Measurements from ENCODE around the gene HOXA4. TPM values are rescaled to one million over a fixed set of nuclear protein-coding genes. Genes with fewer than 3 reads are reported as not detected.

Gene HOXA4
- 1.4 and 1.5 TPM in 2 replicates for total RNA-seq

DNA sequence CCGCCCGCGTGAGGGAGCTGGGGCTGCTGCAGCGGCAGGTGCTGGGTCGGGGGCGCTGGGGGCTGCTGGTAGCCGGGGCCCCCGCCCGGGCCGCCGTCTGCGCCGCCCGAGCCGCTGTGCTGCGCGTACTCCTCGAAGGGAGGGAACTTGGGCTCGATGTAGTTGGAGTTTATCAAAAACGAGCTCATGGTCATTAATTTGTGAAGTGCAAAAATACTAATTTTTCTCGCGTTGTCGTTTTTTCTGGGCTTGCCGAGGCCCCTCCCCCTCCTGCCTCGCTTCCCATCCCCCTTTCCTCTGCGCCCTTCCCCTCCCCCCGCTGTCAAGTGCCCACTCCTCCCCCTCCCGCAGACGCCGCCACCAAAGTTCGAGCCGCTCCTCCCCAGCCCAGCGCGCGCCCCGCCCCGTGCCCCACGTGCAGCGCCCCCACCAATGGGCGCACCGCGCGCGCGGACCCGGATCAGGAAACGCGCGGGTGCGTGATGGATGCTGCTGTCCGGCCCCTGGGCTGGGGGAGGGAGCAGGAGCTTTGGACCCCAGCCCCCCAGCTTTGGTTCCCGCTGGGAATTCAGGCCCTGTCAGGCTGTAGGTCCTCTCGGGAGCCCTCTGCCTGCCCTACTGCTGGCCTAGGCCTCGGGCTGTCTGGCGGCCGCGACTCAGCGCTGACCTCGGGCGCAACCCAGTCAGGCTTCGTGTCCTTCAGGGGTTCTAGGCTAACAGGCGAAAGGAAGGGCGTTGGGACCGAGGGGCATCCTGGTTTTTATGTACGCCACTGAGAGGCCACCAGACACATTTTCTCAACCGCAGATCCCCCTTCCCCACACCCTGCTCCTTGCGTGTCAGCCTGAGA lies at the start of gene HOXA4:
HOXA4 (minus strand) TSS at position 218 of the 850 bp plus-strand sequence; CDS start at position 194, 24 bp downstream.

GRCh38 chr7:27173956-27174873 lies 43.7 kb upstream of the HOXA4 start, which contains the start of gene HOXA10:
HOXA10 (minus strand) TSS chr7:27174320; CDS start chr7:27174306, 14 bp downstream.

GRCh38 chr7:27165089-27165995 lies 34.8 kb upstream of the HOXA4 start, which contains the start of gene HOXA9:
HOXA9 (minus strand) TSS chr7:27165537; CDS start chr7:27165457, 80 bp downstream.

DNA sequence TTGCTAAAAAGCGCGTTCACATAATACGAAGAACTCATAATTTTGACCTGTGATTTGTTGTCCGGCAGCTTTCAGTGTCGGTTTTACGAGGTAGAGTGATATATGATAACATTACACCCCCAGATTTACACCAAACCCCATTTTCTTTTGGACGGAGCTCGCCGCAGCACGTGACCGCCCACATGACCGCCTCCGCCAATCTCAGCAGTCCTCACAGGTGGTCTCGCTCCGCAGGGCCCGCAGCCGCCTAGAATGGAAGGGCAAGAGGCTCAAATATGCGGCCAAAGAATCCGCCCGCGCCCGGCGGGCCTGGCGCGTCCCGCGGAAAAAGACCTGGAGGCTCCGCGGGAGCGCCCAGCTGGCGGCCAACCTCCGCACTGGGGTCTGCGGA lies 25.9 kb upstream of the HOXA4 start, which contains the start of gene HOXA7:
HOXA7 (minus strand) TSS at position 168 of the 391 bp plus-strand sequence; CDS start at position 38, 130 bp downstream.

DNA sequence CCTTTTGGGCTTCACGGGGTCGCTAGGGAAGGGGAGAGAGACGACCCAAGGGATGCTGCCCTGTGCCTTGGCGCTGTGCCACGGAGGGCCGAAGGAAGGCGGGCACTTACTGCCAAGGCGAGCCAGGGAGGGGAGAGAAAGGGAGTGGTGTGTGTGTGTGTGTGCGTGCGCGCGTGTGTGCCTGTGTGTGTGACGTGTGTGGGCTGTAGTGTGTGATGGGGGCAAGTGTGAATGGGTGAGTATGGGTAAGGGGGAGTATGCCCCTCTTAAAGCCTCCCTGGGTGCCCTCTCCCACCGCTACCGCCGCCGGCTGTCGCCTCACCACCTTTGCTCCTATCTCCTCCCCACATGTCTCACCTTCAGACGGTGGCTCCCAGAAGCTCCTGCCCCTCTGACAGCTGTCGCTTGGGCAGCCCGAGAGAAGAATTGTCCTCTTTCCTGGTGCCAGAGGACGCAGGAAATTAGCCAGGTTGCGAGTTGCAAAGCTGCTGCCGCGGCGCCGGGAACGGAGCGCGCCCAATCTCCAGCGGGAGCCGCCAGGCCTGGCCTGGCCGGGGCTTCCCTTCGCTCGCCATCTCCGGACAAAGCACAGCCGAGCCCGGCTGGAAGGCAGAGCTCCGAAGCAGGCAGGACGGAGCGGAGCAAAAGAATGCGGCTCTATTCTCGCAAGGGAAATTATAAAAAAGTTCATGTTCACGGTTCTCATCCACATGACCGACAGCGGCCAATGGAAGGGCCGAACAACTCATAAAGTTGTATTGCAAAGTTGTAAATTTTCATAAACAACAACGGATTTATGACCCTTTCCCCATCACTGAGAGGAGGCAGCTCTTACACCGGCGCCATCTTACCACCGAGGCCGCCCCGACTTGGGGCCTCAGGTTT lies 21.6 kb upstream of the HOXA4 start, which contains the start of gene HOXA3:
HOXA3 (minus strand) TSS at position 653 of the 885 bp plus-strand sequence. CDS start 41,943 bp downstream, outside the sequence.

DNA sequence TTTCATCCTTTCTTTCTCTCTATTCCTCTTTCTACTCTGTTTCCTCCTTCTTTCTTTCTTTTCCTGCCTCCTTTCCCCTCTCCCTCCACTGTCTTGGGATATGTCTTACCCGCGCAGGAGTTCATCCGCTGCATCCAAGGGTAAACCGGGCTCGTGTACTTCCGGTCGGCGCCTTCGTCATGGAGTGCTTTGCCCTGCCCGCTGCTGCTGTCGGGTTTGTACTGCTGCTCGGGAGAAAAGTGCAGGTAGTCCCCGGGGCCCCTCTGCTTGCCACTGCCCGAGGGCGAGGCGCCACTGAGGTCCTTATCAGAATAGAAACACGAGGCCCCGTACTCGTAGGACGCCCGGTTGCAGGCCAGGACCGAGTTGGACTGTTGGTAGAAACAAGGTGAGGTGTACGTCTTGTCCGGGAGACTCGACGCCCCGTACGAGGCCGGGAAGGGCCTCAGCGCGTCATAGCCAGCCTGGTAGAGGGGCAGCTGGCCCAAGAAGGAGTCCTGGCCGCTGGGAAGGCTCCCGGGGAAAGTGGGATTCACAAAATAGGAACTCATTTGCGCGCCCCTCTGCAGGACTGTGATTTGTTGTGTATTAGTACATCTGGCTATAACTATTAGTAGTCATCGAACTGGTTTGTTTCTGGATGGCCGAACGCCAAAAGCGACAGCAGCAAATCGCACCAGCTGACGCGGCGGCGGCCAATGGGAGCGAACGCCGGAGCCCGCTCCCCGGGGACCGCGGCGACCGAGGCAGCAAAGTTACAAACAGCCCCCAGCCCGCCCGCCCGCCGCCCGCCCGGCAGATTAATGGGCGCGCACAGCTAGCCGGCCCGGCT lies 16.9 kb upstream of the HOXA4 start, which contains the start of gene HOXA6:
HOXA6 (minus strand) TSS at position 576 of the 832 bp plus-strand sequence; CDS start at position 551, 25 bp downstream.

GRCh38 chr7:27143023-27143949 lies 12.7 kb upstream of the HOXA4 start, which contains the start of gene HOXA5:
HOXA5 (minus strand) TSS chr7:27143681; CDS start chr7:27143607, 74 bp downstream.

GRCh38 chr7:27102581-27103442 lies 27.7 kb downstream of the HOXA4 start, which contains the start of gene HOXA2:
HOXA2 (minus strand) TSS chr7:27102683; CDS start chr7:27102500, 183 bp downstream.

DNA sequence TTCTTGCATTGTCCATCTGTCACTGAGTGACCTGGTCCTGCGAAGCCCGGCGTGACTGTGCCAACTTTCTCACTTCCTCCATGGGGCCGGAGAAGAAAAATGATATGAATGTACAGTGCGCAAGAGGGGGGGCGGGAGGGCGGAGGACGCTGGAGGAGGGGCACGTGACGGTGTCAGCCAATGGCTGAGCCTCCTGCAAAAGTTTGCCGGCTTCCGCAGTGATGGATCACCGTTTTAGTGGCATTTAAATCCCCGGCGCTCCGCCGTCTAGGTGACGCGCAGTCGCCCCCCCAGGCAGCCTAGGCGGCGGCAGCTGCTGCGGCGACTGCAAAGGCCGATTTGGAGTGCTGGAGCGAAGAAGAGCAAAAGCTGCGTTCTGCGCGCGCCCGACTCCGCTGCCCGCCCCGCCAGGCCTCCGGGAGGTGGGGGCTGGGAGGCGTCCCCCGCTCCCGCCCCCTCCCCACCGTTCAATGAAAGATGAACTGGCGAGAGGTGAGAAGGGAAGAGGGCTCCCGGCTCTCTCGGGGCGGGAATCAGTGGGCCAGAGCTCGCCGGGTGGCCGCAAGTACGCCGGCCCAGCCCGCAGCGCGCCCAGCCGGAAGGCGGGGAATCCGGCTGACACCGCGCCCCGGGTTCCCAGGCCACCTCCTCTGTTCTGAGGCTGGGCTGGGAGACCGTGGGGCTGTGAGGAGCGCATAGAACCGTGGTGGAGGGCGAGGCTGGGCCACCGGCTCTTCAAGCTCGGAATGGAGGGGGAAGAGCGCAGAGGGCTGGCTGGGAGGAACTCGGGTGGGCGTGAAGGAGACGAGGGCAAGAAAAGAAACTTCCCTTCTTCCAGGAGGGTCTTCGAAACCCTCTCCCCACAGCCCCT lies 34.4 kb downstream of the HOXA4 start, which contains the start of gene HOXA1:
HOXA1 (minus strand) TSS at position 104 of the 871 bp plus-strand sequence; CDS start at position 16, 88 bp downstream.

Small RNAs within 50 kb of the gene (small RNA-seq; reads per million reads assigned to genes)
- not detected for gene AC004080.5
- gene RF01977: not detected

Other genes with a start within 250 kb of the HOXA4 start
- 0.73 and 1.4 TPM in 2 replicates for gene HOXA1, start 34.8 kb downstream of the HOXA4 start, total RNA-seq
- gene HOXA2, start 28.1 kb downstream of the HOXA4 start, total RNA-seq: 0.39 and 0.73 TPM in 2 replicates
- gene HOXA5, start 12.9 kb upstream of the HOXA4 start, total RNA-seq: 6.5 and 9.9 TPM in 2 replicates
- gene HOXA6, start 17.0 kb upstream of the HOXA4 start, total RNA-seq: 7.8 and 8.8 TPM in 2 replicates
- 3.7 and 6.1 TPM in 2 replicates for gene HOXA3, start 21.8 kb upstream of the HOXA4 start, total RNA-seq
- gene HOXA7, start 25.9 kb upstream of the HOXA4 start, total RNA-seq: 2.2 and 2.7 TPM in 2 replicates
- gene HOXA9, start 34.8 kb upstream of the HOXA4 start, total RNA-seq: 8.8 and 15.2 TPM in 2 replicates
- 9.9 and 11.3 TPM in 2 replicates for gene HOXA10, start 43.6 kb upstream of the HOXA4 start, total RNA-seq
- gene HOXA11, start 54.5 kb upstream of the HOXA4 start, total RNA-seq: 4.8 and 5.3 TPM in 2 replicates
- 0.20 and 0.37 TPM in 2 replicates for gene HOXA13, start 69.3 kb upstream of the HOXA4 start, total RNA-seq
- gene EVX1, start 112.0 kb upstream of the HOXA4 start, total RNA-seq: not detected in 2 replicates

All from subcutaneous preadipocyte (primary cell).